ENCODE measurements around the gene ANO1.

DNA sequence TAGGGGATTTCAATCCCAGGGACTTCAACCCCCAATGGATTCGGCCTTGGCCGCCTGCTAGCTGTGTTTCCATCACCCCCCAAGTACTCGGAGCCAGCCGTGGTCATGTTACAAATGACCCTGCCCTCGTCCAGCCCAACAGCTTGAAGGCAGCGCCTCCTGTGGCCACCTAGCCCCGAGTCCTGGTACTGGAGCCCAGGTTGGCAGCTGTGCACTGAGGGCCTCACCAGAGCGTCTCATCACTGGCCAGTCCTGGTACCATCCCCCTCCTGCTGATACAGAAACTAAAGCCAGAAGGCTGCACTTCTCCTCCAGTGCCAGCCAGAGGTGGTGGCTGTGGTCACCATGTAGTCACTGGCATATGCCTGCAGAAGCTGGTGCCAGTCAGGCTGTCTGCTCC lies 80.1 kb downstream of the ANO1 start:
- TF ChIP-seq, protein P1, sequence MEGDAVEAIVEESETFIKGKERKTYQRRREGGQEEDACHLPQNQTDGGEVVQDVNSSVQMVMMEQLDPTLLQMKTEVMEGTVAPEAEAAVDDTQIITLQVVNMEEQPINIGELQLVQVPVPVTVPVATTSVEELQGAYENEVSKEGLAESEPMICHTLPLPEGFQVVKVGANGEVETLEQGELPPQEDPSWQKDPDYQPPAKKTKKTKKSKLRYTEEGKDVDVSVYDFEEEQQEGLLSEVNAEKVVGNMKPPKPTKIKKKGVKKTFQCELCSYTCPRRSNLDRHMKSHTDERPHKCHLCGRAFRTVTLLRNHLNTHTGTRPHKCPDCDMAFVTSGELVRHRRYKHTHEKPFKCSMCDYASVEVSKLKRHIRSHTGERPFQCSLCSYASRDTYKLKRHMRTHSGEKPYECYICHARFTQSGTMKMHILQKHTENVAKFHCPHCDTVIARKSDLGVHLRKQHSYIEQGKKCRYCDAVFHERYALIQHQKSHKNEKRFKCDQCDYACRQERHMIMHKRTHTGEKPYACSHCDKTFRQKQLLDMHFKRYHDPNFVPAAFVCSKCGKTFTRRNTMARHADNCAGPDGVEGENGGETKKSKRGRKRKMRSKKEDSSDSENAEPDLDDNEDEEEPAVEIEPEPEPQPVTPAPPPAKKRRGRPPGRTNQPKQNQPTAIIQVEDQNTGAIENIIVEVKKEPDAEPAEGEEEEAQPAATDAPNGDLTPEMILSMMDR (IDR thresholded peaks at IDR 0.05) = peak in 1 of 6 experiments; percentile 9
- TF ChIP-seq POLR2A (IDR thresholded peaks at IDR 0.05) = no peak

All from Peyer's patch (tissue), 4 donors.